SK-N-MC (cell line): ENCODE results near the gene PSMF1.

Experiments
- DNase-seq: peaks from one replicate; pipeline ENCODE4 v3.0.0-alpha.2; 2011; ENCODE audit warnings: low read depth, low spot score
- H3K27ac ChIP-seq: fragments of 200-600 bp; sonication (generic); 2 replicates; pipeline ENCODE4 v1.5.1; 2016; ENCODE audit warnings: mixed run types
- H3K36me3 ChIP-seq: fragments of 200-600 bp; sonication (generic); 2 replicates; pipeline ENCODE4 v1.6.1; 2017; ENCODE audit warnings: antibody characterized with exemption, low read length, mixed read lengths; ENCODE audit not compliant: insufficient read depth
- H3K4me3 ChIP-seq: fragments of 200-600 bp; sonication (generic); 2 replicates; pipeline ENCODE4 v1.5.1; 2016
- H3K9ac ChIP-seq: fragments of 200-600 bp; sonication (generic); 2 replicates; pipeline ENCODE4 v1.8.0; 2017; ENCODE audit warnings: mixed run types, mixed read lengths; ENCODE audit not compliant: insufficient read length
- H3K9me3 ChIP-seq: fragments of 200-600 bp; sonication (generic); 2 replicates; pipeline ENCODE4 v1.6.1; 2017; ENCODE audit warnings: low read depth, mild to moderate bottlenecking, antibody characterized with exemption, low read length, moderate library complexity, mixed read lengths
- EZH2 ChIP-seq: fragments of 200-600 bp; sonication (generic); IDR thresholded peaks from one replicate; pipeline ENCODE4 v1.6.1; 2017; ENCODE audit warnings: antibody characterized with exemption
- FOXP2 ChIP-seq: optimal IDR thresholded peaks from 2 replicates; pipeline ENCODE3; 2011; ENCODE audit warnings: mild to moderate bottlenecking, moderate library complexity; ENCODE audit not compliant: insufficient read depth; ENCODE audit errors: extremely low read length, control extremely low read depth
- POLR2AphosphoS5 ChIP-seq: IDR thresholded peaks from 2 replicates; pipeline ENCODE4 v1.6.1; 2012; ENCODE audit warnings: mild to moderate bottlenecking, low read depth, low read length, borderline replicate concordance

Gene PSMF1

DNA sequence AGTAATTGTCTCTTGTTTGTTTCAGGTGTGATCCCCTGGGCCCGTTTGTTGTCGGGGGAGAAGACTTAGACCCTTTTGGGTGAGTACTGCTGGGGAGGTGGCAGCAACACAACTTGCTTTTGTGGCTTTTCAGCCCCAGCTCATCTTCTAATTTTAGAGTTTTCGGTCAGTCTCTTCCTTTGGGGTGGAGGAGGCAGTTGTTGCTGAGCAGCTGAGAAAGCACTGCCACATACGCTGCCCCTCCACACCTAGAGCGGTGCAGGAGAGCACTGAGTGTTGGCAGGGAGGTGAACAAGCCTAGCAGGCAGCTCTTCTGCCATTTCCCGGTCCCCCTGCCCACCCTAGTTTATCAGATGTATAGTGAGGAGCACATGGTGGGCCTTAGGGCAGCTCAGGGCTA lies 44.7 kb downstream of the PSMF1 start:
- no peak for DNase-seq
- TF ChIP-seq FOXP2: no peak
- TF ChIP-seq EZH2: no peak
- no peak for TF ChIP-seq POLR2AphosphoS5
- H3K36me3 ChIP-seq: peaks cover 64% of the 10 kb centered on the region
- H3K9ac ChIP-seq: no peak overlapping the region
- H3K27ac ChIP-seq: no peak overlapping the region
- no peaks in the 10 kb centered on the region for H3K9me3 ChIP-seq
- H3K4me3 ChIP-seq: no peak overlapping the region

DNA sequence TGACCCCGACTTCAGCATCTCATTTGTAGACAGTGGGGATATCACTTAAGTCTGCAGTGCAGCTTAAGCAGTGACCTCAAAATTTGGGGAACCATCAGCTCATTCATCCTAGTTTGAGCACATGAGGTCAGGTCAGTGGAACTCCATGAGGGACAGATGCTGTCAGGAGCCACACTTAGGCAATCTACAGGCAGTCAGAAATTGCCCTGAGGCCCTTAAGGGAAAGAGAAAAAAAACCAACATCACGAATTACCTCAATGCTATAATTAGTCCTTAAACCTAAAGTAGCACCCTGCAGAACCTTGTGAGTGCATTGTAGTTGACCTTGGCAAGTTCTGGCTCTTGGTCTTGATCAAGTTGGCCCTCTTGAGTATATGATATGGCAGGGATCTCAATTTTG lies 45.3 kb downstream of the PSMF1 start:
- no peak overlapping the region for H3K27ac ChIP-seq

DNA sequence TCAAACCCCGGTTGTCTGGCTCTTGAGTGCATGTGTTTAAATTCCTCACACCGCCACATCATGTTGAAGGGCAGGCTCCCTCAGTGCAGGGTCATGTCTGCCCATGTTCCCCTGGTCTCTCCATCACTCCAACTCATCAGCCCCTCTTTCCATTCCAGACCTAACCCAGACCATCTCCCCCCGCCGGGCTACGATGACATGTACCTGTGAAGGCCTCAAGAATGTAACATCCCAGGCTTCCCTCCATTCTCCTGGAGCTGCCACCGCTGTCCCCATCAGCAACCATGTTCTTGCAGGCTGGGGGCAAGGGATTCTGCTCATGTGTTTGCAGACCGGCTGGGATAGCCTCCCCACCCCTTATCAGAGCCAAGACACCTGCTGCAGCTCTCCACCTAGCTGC lies 46.5 kb downstream of the PSMF1 start:
- TF ChIP-seq FOXP2: no peak
- Histone ChIP-seq H3K36me3 (peaks cover 70% of the 10 kb centered on the region), H3K27ac (no peak overlapping the region)

More for the DNA sequence above, 45.3 kb downstream of the PSMF1 start:
- Histone ChIP-seq H3K4me3 (no peak overlapping the region), H3K36me3 (peaks cover 68% of the 10 kb centered on the region), H3K9me3 (no peaks in the 10 kb centered on the region), H3K9ac (no peak overlapping the region)
- no peak for TF ChIP-seq POLR2AphosphoS5
- TF ChIP-seq FOXP2: no peak
- no peak for TF ChIP-seq EZH2
- DNase-seq: no peak

DNA sequence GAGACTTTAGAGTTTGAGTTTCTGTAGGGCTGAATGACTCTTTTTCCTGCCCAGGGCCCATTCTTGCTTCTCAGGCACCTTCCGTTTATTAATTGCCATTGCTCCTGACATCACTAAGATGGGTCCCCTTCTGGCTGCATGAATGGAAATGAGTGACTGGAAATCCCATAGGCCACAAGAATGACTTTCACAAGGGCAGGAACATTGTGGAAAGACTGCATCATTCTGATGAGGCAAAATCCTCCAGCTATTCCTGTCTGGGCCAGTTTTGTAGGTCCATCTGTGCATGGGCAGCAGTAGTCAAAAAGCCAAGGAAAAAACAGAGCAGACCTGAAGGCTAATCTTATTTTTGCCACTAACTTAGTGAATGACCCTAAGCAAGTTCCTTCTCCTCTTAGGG lies 47.1 kb downstream of the PSMF1 start:
- Histone ChIP-seq H3K36me3 (peaks cover 69% of the 10 kb centered on the region), H3K4me3 (no peak overlapping the region), H3K9me3 (no peaks in the 10 kb centered on the region), H3K9ac (no peak overlapping the region), H3K27ac (no peak overlapping the region)
- TF ChIP-seq EZH2: no peak
- no peak for DNase-seq

More for the DNA sequence above, 46.5 kb downstream of the PSMF1 start:
- DNase-seq: no peak
- no peak overlapping the region for H3K9ac ChIP-seq
- no peak overlapping the region for H3K4me3 ChIP-seq
- H3K9me3 ChIP-seq: no peaks in the 10 kb centered on the region

DNA sequence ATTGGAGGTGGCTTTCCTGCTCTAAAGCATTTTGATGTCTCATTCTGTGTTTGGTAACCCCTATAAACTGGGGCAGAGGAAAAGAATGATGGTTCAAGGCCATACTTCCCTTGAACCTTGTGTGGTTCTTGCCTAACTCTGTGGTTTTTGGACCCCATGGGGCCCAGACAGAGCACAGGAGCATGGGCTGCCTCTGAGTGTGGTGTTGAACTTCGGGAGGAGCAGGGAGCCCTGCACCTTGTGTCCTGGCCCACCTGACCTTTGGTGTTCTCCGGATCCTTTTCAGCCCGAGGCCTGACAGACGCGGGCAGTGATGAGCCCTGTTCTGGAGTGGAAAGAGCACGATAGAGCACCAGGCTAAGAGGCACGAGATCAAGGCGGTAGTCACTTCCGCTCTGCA lies 47.5 kb downstream of the PSMF1 start:
- Histone ChIP-seq H3K36me3 (peaks cover 65% of the 10 kb centered on the region), H3K9ac (no peak overlapping the region), H3K27ac (no peak overlapping the region), H3K4me3 (no peak overlapping the region), H3K9me3 (no peaks in the 10 kb centered on the region)
- no peak for TF ChIP-seq POLR2AphosphoS5
- no peak for TF ChIP-seq FOXP2
- no peak for DNase-seq

DNA sequence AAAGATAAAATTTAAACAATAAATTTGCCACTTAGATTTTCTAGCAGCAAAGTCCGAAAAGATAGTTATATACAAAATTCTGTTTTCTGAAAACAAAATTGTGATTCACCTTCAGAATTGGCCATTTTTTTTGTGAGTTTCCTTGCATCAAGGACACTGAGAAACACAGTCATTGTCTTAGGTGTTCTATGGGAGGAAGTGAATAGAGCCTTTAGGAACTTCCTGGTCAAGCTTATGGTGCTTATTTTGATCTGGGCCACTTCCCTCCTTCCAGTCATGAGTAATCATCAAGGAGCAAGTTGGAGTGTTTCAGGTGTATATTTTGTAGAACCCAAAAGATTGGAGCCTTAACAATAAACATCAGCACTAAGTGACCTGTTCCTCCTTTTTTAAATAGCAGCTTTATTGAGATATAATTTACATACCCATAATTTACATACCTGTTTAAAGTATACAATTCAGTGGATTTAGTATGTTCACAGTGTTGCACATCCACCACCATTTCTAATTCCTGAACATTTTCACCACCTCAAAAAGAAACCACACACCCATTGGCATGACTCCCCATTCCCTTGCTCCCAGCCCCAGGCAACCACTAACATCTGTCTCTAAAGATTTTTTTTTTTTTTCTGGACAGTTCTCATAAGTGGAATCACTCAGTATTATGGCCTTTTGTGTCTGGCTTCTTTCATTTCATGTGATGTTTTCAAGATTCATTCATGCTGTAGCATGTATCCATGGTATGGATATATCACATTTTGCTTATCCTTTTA lies 48.7 kb downstream of the PSMF1 start:
- H3K9me3 ChIP-seq: no peaks in the 10 kb centered on the region
- TF ChIP-seq POLR2AphosphoS5 (no peak), EZH2 (no peak), FOXP2 (no peak)
- H3K9ac ChIP-seq: no peak overlapping the region
- H3K4me3 ChIP-seq: no peak overlapping the region
- DNase-seq: no peak
- no peak overlapping the region for H3K27ac ChIP-seq
- H3K36me3 ChIP-seq: peaks cover 58% of the 10 kb centered on the region

DNA sequence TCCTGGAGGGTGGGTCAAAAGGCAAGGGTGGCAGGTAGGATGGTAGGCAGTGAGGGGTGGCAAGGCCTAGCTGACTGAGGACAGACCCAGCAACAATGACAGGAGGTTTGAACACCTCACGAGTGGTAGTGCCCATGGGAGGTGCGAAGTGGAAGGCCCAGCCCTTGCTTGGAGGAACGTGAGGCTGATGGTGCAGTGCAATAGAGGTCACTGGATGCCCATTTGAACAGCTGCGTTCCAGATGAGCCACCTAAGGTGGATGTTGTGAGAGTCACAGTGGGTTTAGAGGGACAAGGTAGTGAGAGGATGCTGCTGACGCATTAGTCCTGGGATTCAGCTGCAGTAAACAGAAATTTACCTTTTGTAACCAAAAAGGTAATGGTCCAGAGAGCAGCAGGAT lies 50.8 kb downstream of the PSMF1 start:
- Histone ChIP-seq H3K36me3 (peaks cover 48% of the 10 kb centered on the region), H3K4me3 (no peak overlapping the region), H3K9ac (no peak overlapping the region), H3K9me3 (no peaks in the 10 kb centered on the region), H3K27ac (no peak overlapping the region)
- DNase-seq: no peak
- no peak for TF ChIP-seq POLR2AphosphoS5
- no peak for TF ChIP-seq EZH2
- TF ChIP-seq FOXP2: no peak

DNA sequence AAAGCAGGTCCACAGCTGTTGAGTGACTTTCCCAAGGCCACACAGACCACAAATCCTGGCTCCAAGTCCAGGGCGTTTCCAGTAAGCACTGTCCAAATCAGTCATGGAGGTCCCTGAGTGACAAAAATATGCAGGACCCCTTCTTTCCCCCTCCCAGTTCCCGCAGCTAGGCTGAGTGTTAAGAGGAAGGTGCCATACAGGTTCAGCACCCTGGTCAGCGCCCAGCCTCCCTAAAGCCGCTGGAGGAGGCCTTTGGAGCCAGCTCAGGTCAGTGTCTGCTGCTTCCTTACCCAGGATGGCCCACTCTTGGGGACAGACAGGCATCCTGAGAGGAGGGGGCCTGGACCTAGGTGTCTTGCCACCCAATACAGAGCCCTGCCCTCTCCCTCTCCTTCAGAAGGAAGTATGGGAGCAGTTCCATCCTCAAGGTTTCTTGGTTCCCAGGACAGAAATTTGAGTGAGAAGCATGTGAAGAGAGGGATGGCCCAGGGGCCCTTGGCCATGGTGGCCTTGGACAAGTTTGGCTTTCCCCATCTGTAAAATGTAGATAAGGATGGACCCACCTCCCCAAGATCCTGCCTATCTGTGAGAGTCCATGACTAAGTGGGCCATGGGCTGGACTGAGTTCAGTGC lies 53.2 kb downstream of the PSMF1 start:
- Histone ChIP-seq H3K9ac (no peak overlapping the region), H3K36me3 (peaks cover 25% of the 10 kb centered on the region), H3K9me3 (no peaks in the 10 kb centered on the region), H3K27ac (no peak overlapping the region), H3K4me3 (no peak overlapping the region)
- TF ChIP-seq POLR2AphosphoS5: no peak
- TF ChIP-seq EZH2: no peak
- no peak for TF ChIP-seq FOXP2
- peak; percentile 2 for DNase-seq

DNA sequence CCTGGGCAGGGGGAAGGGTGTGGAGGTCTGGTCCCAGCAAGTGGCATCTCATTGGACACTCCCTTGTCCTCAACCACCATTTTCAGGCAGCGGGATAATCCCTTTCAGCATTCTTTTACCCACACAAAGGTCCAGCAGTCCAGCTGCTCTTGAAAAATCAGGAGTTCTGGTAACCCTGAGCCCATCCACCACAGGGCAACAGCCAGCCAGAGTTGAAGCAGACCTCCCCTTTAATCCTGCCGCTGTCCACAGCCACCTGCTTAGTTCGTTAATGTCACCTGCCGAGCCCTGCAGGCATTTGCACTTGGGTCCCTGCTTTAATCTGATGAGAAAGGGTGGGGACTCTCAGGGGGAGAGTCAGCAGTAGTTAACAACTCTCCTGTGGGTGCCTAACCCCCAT lies 55.3 kb downstream of the PSMF1 start:
- Histone ChIP-seq H3K36me3 (peaks cover 6% of the 10 kb centered on the region; the same call in 1 of the 2 replicates), H3K9ac (no peak overlapping the region), H3K4me3 (no peak overlapping the region), H3K9me3 (no peaks in the 10 kb centered on the region), H3K27ac (no peak overlapping the region)
- TF ChIP-seq EZH2: no peak
- no peak for TF ChIP-seq POLR2AphosphoS5
- no peak for TF ChIP-seq FOXP2
- no peak for DNase-seq
